Prostate gland (tissue), 2 donors: ENCODE results near the gene KCTD11.

Source experiments
- CTCF ChIP-seq, 4 experiments: fragments of 200-600 bp in 2 of 4; fragments of 450-650 bp in 2 of 4; sonication (generic) in 2 of 4; IDR thresholded peaks; 1 replicate in 3 of 4; 2 replicates in 1 of 4; pipeline ENCODE4 v1.5.1; 2016 to 2019; ENCODE audit warnings: antibody characterized with exemption in 4 of 4, mild to moderate bottlenecking in 2 of 4, moderate library complexity in 2 of 4
- POLR2A ChIP-seq: fragments of 450-650 bp; IDR thresholded peaks from one replicate; pipeline ENCODE4 v1.6.1; 2016; ENCODE audit warnings: antibody characterized with exemption, mild to moderate bottlenecking
- POLR2AphosphoS5 ChIP-seq: sonication (generic); formaldehyde crosslinking; IDR thresholded peaks from one replicate; pipeline ENCODE4 v1.6.1; 2017; ENCODE audit warnings: antibody characterized with exemption

GRCh38 chr17:7384489-7385081 is 32.6 kb downstream of the KCTD11 start:
- TF ChIP-seq CTCF (IDR thresholded peaks at IDR 0.05): no peak
- no peak for TF ChIP-seq POLR2A
- no peak for TF ChIP-seq POLR2AphosphoS5
